ENCODE data around the gene RMP24.

Gene RMP24

GRCh38 chr18:35972197-35973000 is at the start of gene RMP24 (continued):
- TF ChIP-seq ATF3 (CRISPR knock-in tag; IDR thresholded peaks at IDR 0.05) (peak; percentile 42; the same call in 1 of the 2 replicates), ZNF276 (CRISPR knock-in tag; IDR thresholded peaks at IDR 0.05; ENCODE audit: low read depth) (0 out of 2 replicates have a peak, but pooled peaks have one; percentile 43), SMC3 (IDR thresholded peaks at IDR 0.05; ENCODE audit: low read length) (no peak; the same call in 1 of the 2 replicates), BRCA1 (CRISPR knock-in tag; IDR thresholded peaks at IDR 0.05) (0 out of 2 replicates have a peak, but pooled peaks have one; percentile 72), CBFB (CRISPR knock-in tag; IDR thresholded peaks at IDR 0.05) (peak; percentile 77), ZNF329 (CRISPR knock-in tag; IDR thresholded peaks at IDR 0.05; ENCODE audit: low read depth) (no peak; the same call in 1 of the 2 replicates), ZNF275 (CRISPR knock-in tag; IDR thresholded peaks at IDR 0.05; ENCODE audit: borderline replicate concordance) (no peak), MEF2D (CRISPR knock-in tag; IDR thresholded peaks at IDR 0.05) (peak; percentile 30; the same call in 1 of the 2 replicates), KLF11 (CRISPR knock-in tag; IDR thresholded peaks at IDR 0.05) (peak; percentile 77), ZNF589 (CRISPR knock-in tag; conservative IDR thresholded peaks at IDR 0.05) (peak; percentile 88), ZFP1 (CRISPR knock-in tag; IDR thresholded peaks at IDR 0.05) (0 out of 2 replicates have a peak, but pooled peaks have one; percentile 87), FUBP1 (CRISPR knock-in tag; IDR thresholded peaks at IDR 0.05; ENCODE audit: borderline replicate concordance) (no peak), ZEB1 (IDR thresholded peaks at IDR 0.05; ENCODE audit: insufficient replicate concordance, low read depth) (no peak), RBM39 (IDR thresholded peaks at IDR 0.05; ENCODE audit: low read depth, low read length, poor library complexity, severe bottlenecking) (peak; percentile 77), ZBTB14 (CRISPR knock-in tag; IDR thresholded peaks at IDR 0.05) (no peak), YEATS2 (CRISPR knock-in tag; IDR thresholded peaks at IDR 0.05; ENCODE audit: borderline replicate concordance) (peak; percentile 92; the same call in 1 of the 2 replicates), ZNF557 (CRISPR knock-in tag; IDR thresholded peaks at IDR 0.05) (no peak; the same call in 1 of the 2 replicates), HOXD1 (CRISPR knock-in tag; IDR thresholded peaks at IDR 0.05) (no peak; the same call in 1 of the 2 replicates), CEBPG (CRISPR knock-in tag; IDR thresholded peaks at IDR 0.05) (peak; percentile 11), SCMH1 (CRISPR knock-in tag; IDR thresholded peaks at IDR 0.05; ENCODE audit: borderline replicate concordance) (no peak), CENPT (CRISPR knock-in tag; IDR thresholded peaks at IDR 0.05; ENCODE audit: low read depth) (no peak; the same call in 1 of the 2 replicates), ZNF850 (CRISPR knock-in tag; conservative IDR thresholded peaks at IDR 0.05) (no peak), SMAD9 (CRISPR knock-in tag; IDR thresholded peaks at IDR 0.05) (0 out of 2 replicates have a peak, but pooled peaks have one; percentile 36), FIP1L1 (IDR thresholded peaks at IDR 0.05; ENCODE audit: borderline replicate concordance, insufficient read depth, low read depth, low read length) (no peak)
